ENCODE data around the gene ACKR4.
"Not testable (repeated sequence)": the region's sequence is repeated elsewhere in the genome, so short reads cannot be mapped to it uniquely, and the experiment has no call there.

The ACKR4 gene

DNA sequence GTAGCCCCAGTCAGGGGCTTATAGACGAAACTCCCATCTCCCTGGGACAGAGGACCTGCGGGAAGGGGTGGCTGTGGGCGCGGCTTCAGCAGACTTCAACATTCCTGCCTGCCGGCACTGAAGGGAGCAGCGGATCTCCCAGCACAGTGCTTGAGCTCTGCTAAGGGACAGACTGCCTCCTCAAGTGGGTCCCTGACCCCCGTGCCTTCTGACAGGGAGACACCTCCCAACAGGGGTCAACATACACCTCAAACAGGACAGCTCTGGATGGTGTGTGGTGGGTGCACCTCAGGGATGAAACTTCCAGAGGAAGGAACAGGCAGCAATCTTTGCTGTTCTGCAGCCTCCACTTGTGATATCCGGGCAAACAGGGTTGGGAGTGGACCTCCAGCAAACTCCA is 9.6 kb downstream of the ACKR4 start:
- DNase-seq, ATAC-seq, H3K4me1 Mint-ChIP-seq, H3K27ac Mint-ChIP-seq, H3K4me3 Mint-ChIP-seq, H3K27me3 Mint-ChIP-seq, H3K9me3 Mint-ChIP-seq: not testable (repeated sequence)
- peaks cover 57% of the 10 kb centered on the region for H3K36me3 Mint-ChIP-seq (ENCODE audit: low read depth)

DNA sequence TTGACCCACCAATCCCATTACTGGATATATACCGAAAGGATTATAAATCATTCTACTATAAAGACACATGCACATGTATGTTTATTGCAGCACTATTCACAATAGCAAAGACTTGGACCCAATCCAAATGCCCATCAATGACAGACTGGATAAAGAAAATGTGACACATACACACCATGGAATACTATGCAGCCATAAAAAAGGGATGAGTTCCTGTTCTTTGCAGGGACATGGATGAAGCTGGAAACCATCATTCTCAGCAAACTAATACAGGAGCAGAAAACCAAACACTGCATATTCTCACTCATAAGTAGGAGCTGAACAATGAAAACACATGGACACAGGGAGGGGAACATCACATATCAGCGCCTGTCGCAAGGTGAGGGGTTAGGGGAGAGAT is 18.2 kb downstream of the ACKR4 start:
- H3K4me3 Mint-ChIP-seq, DNase-seq, H3K27ac Mint-ChIP-seq, H3K27me3 Mint-ChIP-seq, H3K4me1 Mint-ChIP-seq, ATAC-seq, H3K9me3 Mint-ChIP-seq: not testable (repeated sequence)
- peaks cover 49% of the 10 kb centered on the region for H3K36me3 Mint-ChIP-seq (ENCODE audit: low read depth)

DNA sequence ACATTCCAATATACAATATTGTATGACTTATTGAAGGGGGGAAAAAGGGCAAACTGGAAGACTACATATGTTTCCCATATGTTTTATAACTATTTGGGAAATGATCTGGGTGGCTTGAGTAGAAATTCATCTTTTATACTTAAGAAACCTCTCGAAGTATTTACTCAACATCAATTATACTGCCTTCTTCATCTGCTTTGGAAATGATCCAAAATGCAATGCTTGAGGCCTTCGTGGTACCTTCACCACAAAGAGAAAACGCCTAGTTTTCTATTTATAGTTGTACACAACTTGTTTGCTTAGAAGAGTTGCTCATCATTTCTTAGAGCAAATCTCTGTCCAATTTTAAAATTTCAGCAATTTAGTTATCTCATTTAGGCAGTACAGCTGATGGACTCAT is 18.8 kb downstream of the ACKR4 start:
- H3K36me3 Mint-ChIP-seq (ENCODE audit: low read depth): peaks cover 51% of the 10 kb centered on the region
- H3K4me1 Mint-ChIP-seq: peaks cover 5% of the 10 kb centered on the region
- no peak overlapping the region for H3K27ac Mint-ChIP-seq
- no peak overlapping the region for H3K4me3 Mint-ChIP-seq
- H3K9me3 Mint-ChIP-seq: peaks cover 9% of the 10 kb centered on the region
- no peak for DNase-seq
- ATAC-seq: no peak
- no peaks in the 10 kb centered on the region for H3K27me3 Mint-ChIP-seq

- Mint-ChIP-seq H3K36me3 (ENCODE audit: low read depth) (peaks cover 51% of the 10 kb centered on the region), H3K4me1 (peaks cover 3% of the 10 kb centered on the region), H3K9me3 (peaks cover 9% of the 10 kb centered on the region), H3K4me3 (no peak overlapping the region), H3K27me3 (no peaks in the 10 kb centered on the region), H3K27ac (no peak overlapping the region)
- ATAC-seq (no peak), DNase-seq (no peak)
Measured at GRCh38 chr3:132616780-132617179, 19.7 kb downstream of the ACKR4 start.

DNA sequence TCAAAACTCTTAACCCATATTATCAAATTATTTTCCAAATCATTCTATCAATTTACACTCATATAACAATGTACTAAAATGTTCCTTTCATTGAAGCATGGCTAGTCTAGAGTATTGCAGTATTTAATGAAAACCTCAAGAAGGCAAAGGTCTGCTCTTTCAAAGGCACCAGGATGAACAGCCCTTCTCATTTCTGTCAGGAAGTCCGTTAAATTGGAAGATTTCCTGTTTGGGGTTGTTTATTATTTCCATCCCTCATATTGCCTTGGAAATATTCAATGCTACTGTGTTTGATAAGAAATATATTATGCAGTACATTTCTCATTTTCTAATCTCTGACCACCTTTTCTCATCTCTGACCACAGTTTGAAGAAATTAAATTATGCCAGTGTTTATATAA is 25.1 kb downstream of the ACKR4 start:
- peaks cover 15% of the 10 kb centered on the region for H3K4me1 Mint-ChIP-seq
- H3K27ac Mint-ChIP-seq: no peak overlapping the region
- H3K4me3 Mint-ChIP-seq: no peak overlapping the region
- H3K27me3 Mint-ChIP-seq: no peaks in the 10 kb centered on the region
- DNase-seq (no peak), ATAC-seq (no peak)
- peaks cover 37% of the 10 kb centered on the region for H3K36me3 Mint-ChIP-seq (ENCODE audit: low read depth)
- no peaks in the 10 kb centered on the region for H3K9me3 Mint-ChIP-seq

DNA sequence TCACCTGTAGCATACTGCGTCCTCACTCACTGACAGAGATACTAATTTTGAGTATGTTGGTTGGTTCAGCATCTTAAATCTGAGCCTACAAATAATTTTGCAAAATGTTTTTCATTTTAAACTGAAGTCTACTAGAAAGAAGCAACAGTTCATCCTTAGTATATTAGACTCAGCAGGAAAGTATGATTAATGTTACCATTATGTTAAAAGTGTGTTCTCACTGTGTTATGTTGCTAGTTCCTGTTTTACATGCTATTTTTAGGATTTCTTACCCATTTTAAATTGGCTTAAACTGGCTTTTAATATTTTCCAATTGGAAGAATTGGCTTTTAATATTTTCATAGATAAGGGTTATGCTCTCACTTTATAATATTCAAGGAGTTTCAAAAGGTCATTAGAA is 25.7 kb downstream of the ACKR4 start:
- Mint-ChIP-seq H3K27ac (no peak overlapping the region), H3K4me1 (peaks cover 12% of the 10 kb centered on the region), H3K4me3 (no peak overlapping the region), H3K27me3 (no peaks in the 10 kb centered on the region), H3K9me3 (no peaks in the 10 kb centered on the region), H3K36me3 (ENCODE audit: low read depth) (peaks cover 36% of the 10 kb centered on the region)
- DNase-seq (no peak), ATAC-seq (no peak)

DNA sequence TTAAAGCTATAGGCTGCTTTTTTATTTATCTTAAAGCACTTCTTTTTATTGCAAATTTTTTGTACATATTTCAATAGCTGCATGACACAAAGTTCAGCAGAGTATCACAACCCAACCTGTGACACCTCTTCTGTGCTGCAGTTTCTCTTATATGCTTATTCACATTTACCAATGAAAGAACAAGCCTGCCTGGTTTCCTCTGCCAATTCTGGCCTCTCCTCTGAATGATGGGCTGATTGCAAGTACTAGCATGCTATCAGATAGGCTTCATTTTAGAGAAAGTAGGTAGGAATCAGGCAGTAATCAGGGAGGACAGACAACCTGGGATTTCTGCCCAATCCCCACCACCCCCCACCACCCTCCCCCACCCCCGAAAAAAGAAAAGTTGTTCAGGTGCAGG is 26.6 kb downstream of the ACKR4 start:
- ATAC-seq (no peak), DNase-seq (no peak)
- H3K27ac Mint-ChIP-seq: no peak overlapping the region
- no peak overlapping the region for H3K4me3 Mint-ChIP-seq
- H3K36me3 Mint-ChIP-seq (ENCODE audit: low read depth): peaks cover 39% of the 10 kb centered on the region
- H3K27me3 Mint-ChIP-seq: no peaks in the 10 kb centered on the region
- no peaks in the 10 kb centered on the region for H3K9me3 Mint-ChIP-seq
- H3K4me1 Mint-ChIP-seq: peaks cover 12% of the 10 kb centered on the region

- Mint-ChIP-seq H3K4me3 (no peak overlapping the region), H3K4me1 (peaks cover 14% of the 10 kb centered on the region), H3K27ac (no peak overlapping the region), H3K9me3 (no peaks in the 10 kb centered on the region), H3K36me3 (ENCODE audit: low read depth) (peaks cover 39% of the 10 kb centered on the region), H3K27me3 (no peaks in the 10 kb centered on the region)
- no peak for ATAC-seq
- DNase-seq: no peak
Measured at GRCh38 chr3:132624790-132625189, 27.7 kb downstream of the ACKR4 start.

- H3K36me3 Mint-ChIP-seq (ENCODE audit: low read depth): peaks cover 38% of the 10 kb centered on the region
- no peaks in the 10 kb centered on the region for H3K27me3 Mint-ChIP-seq
- H3K4me1 Mint-ChIP-seq: peaks cover 21% of the 10 kb centered on the region
- DNase-seq (no peak), ATAC-seq (no peak)
- no peak overlapping the region for H3K4me3 Mint-ChIP-seq
- H3K9me3 Mint-ChIP-seq: no peaks in the 10 kb centered on the region
- H3K27ac Mint-ChIP-seq: peak overlapping the region; percentile 30
Measured at GRCh38 chr3:132625613-132626012, 28.5 kb downstream of the ACKR4 start.

DNA sequence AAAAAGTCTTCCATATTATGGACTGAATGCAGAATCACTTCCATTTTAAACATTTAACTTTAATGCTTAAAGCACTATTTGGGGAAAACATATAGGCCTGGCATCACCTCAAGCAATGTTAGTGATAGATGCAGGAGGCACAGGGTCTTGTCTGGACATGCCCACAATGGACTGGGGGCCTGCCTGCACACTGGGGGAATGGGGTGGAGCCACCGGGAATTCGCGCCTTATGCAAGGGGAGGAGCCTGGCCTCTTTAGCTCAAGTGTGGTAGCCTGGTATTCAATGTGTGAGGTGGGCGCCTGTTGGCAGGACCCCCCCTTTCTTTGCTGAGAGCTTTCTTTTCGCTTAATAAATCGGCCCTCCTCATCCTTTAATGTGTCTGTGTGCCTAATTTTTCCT is 29.9 kb downstream of the ACKR4 start:
- no peaks in the 10 kb centered on the region for H3K27me3 Mint-ChIP-seq
- no peak overlapping the region for H3K27ac Mint-ChIP-seq
- no peak for DNase-seq
- peaks cover 30% of the 10 kb centered on the region for H3K36me3 Mint-ChIP-seq (ENCODE audit: low read depth)
- H3K9me3 Mint-ChIP-seq: no peaks in the 10 kb centered on the region
- peaks cover 20% of the 10 kb centered on the region for H3K4me1 Mint-ChIP-seq
- ATAC-seq: no peak
- no peak overlapping the region for H3K4me3 Mint-ChIP-seq

DNA sequence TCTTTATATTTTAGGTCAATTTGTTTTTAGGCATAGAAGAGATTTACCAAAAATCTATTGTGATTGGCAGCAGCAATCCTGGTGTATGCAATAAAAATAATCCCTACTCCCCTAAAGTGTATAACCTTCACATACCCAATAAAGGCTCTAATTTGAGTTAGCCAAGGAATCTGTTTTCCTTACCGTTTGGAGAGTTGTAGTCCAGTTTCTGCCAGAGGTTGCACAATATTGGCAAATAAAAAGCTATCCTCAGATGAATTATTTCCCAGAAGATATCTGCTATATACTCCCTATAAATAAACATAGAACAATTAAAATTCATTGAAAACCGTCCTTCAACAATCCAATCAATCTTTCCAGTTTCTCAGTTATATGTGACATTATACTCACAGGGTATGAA is 31.1 kb downstream of the ACKR4 start:
- Mint-ChIP-seq H3K4me3 (no peak overlapping the region), H3K4me1 (peaks cover 13% of the 10 kb centered on the region), H3K27ac (no peak overlapping the region), H3K36me3 (ENCODE audit: low read depth) (peaks cover 34% of the 10 kb centered on the region), H3K9me3 (no peaks in the 10 kb centered on the region), H3K27me3 (no peaks in the 10 kb centered on the region)
- DNase-seq: no peak
- no peak for ATAC-seq

GRCh38 chr3:132629928-132630327 is 32.9 kb downstream of the ACKR4 start:
- DNase-seq: no peak
- H3K27me3 Mint-ChIP-seq: no peaks in the 10 kb centered on the region
- peaks cover 37% of the 10 kb centered on the region for H3K36me3 Mint-ChIP-seq (ENCODE audit: low read depth)
- no peaks in the 10 kb centered on the region for H3K9me3 Mint-ChIP-seq
- peaks cover 9% of the 10 kb centered on the region for H3K4me1 Mint-ChIP-seq
- ATAC-seq: no peak
- H3K4me3 Mint-ChIP-seq: no peak overlapping the region
- H3K27ac Mint-ChIP-seq: no peak overlapping the region

DNA sequence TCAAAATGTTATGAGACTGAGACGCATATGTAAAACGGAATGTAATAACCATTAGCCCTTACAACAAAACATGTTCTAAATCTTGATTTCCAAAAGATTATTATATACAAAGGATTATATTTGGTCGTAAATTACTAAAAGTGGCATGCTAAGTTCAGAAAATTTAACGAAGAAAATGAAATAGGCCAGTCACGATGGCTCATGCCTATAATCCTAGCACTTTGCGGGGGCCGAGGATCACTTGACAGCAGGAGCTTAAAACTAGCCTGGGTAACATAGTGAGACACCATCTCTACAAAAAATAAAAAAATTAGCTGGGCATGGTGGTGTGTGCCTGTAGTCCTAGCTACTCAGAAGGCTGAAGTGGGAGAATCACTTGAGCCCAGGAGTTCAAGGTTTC is 33.5 kb downstream of the ACKR4 start:
- DNase-seq (no peak), ATAC-seq (no peak)
- Mint-ChIP-seq H3K27me3 (no peaks in the 10 kb centered on the region), H3K4me1 (peaks cover 9% of the 10 kb centered on the region), H3K9me3 (no peaks in the 10 kb centered on the region), H3K36me3 (ENCODE audit: low read depth) (peaks cover 42% of the 10 kb centered on the region), H3K27ac (no peak overlapping the region), H3K4me3 (no peak overlapping the region)

GRCh38 chr3:132635052-132635451 is 38.0 kb downstream of the ACKR4 start:
- ATAC-seq: no peak
- Mint-ChIP-seq H3K9me3 (no peaks in the 10 kb centered on the region), H3K27me3 (no peaks in the 10 kb centered on the region), H3K4me1 (peaks cover 4% of the 10 kb centered on the region), H3K27ac (no peak overlapping the region), H3K4me3 (no peak overlapping the region), H3K36me3 (ENCODE audit: low read depth) (peaks cover 40% of the 10 kb centered on the region)
- DNase-seq: no peak

DNA sequence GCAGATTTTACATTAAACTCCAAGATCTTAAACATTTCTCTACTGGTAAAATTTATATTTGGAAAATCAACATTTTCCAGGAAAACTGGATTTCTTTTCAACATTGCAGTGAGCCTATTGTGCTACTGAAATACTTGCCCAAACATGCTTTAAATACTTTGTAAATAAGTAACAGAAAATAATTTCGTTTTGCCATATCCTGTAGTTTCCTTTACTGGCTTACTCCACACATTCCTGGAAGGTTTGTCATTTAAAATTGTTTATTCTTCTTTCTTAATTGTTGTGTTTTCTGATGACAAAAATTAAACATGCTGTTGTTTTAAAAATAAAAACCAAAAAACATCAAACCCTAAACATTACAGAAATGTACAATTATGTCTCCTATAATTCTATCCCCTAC is 40.5 kb downstream of the ACKR4 start:
- Mint-ChIP-seq H3K4me1 (no peaks in the 10 kb centered on the region), H3K9me3 (no peaks in the 10 kb centered on the region), H3K36me3 (ENCODE audit: low read depth) (peaks cover 43% of the 10 kb centered on the region), H3K4me3 (no peak overlapping the region), H3K27ac (no peak overlapping the region), H3K27me3 (no peaks in the 10 kb centered on the region)
- ATAC-seq: no peak
- no peak for DNase-seq

DNA sequence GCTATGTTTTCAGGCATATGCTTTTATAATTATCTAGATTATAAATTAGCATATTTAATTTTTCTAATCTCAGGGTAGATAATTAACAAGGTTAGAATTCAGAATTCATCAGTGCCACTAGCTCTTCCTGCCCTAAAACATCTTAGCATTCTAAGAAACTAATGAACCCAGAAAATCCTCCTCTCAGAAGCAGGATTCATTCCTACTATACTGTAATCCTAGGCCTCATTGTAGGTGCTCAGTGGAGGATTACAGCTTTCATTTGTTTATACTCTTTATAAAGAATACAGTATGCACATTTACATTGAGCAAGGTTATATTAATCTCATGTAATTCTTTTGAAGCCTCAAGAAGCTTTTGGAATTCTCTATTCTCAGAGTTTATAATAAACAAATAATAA is 41.6 kb downstream of the ACKR4 start:
- Mint-ChIP-seq H3K9me3 (no peaks in the 10 kb centered on the region), H3K4me1 (no peaks in the 10 kb centered on the region), H3K27me3 (no peaks in the 10 kb centered on the region), H3K36me3 (ENCODE audit: low read depth) (peaks cover 35% of the 10 kb centered on the region), H3K4me3 (no peak overlapping the region), H3K27ac (no peak overlapping the region)
- DNase-seq (no peak), ATAC-seq (no peak)

All from activated naive CD8-positive, alpha-beta T cell treated with anti-CD3 and anti-CD28 coated beads, Interleukin-2, amount 50 U/mL, for 24 hours (primary cell).